D721Med (cell line): Measurements from ENCODE around the gene CCDC78.
"Not testable (repeated sequence)": the region's sequence is repeated elsewhere in the genome, so short reads cannot be mapped to it uniquely, and the experiment has no call there.

Source experiments
- DNase-seq: peaks from one replicate; pipeline ENCODE4 v3.0.0; 2011; ENCODE audit warnings: low spot score; ENCODE audit not compliant: insufficient read length
- FAIRE-seq: peaks from 2 replicates; lab custom pipeline; 2011; peaks lifted over from hg19 to GRCh38; lab: Jason Lieb, UNC
- TF ChIP-seq, protein P1 (sequence below): IDR thresholded peaks from 2 replicates; pipeline ENCODE4 v1.5.1; 2012; ENCODE audit warnings: mild to moderate bottlenecking, control low read depth; ENCODE audit not compliant: insufficient read depth; ENCODE audit errors: missing control alignments

Gene CCDC78

DNA sequence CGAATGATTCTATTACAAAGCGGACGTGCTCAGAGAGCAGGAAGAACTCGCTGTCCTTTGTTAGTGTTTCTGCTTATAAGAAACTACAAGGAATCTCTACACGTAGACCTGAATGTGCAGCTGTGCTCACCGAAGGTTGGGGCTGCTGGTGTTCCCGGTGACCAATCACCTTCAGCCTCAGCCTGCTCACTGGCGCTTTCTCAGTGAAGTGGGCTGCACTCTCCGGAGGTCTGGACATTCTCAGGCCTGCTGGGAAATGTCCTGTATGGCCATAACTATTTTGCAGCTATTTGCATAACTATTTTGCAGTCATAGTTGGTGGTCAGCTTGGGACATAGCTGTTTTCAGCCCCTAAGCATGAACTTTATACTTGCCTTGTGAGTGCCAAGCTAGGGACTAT is 24.2 kb upstream of the CCDC78 start:
- DNase-seq = no peak
- FAIRE-seq = no peak
- TF ChIP-seq, protein P1, sequence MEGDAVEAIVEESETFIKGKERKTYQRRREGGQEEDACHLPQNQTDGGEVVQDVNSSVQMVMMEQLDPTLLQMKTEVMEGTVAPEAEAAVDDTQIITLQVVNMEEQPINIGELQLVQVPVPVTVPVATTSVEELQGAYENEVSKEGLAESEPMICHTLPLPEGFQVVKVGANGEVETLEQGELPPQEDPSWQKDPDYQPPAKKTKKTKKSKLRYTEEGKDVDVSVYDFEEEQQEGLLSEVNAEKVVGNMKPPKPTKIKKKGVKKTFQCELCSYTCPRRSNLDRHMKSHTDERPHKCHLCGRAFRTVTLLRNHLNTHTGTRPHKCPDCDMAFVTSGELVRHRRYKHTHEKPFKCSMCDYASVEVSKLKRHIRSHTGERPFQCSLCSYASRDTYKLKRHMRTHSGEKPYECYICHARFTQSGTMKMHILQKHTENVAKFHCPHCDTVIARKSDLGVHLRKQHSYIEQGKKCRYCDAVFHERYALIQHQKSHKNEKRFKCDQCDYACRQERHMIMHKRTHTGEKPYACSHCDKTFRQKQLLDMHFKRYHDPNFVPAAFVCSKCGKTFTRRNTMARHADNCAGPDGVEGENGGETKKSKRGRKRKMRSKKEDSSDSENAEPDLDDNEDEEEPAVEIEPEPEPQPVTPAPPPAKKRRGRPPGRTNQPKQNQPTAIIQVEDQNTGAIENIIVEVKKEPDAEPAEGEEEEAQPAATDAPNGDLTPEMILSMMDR = no peak

DNA sequence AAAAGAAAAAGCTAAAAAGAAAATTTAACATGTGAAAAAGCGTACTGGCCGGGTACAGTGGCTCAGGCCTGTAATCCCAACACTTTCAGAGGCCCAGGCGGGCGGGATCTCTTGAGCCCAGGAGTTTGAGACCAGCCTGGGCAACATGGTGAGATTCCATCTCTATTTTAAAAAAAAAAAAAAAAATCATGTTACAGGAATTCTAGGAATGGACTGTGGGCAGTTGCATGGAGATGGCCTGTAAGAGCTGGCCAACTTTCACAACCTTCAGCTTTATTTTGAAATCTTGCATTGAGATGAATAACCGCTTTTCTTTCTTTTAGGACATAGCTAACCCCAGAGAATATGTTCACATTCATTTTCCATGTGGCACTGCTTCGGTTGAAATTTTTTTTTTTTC is 22.8 kb upstream of the CCDC78 start:
- FAIRE-seq (no peak), DNase-seq (no peak)
- TF ChIP-seq, protein P1 = no peak

DNA sequence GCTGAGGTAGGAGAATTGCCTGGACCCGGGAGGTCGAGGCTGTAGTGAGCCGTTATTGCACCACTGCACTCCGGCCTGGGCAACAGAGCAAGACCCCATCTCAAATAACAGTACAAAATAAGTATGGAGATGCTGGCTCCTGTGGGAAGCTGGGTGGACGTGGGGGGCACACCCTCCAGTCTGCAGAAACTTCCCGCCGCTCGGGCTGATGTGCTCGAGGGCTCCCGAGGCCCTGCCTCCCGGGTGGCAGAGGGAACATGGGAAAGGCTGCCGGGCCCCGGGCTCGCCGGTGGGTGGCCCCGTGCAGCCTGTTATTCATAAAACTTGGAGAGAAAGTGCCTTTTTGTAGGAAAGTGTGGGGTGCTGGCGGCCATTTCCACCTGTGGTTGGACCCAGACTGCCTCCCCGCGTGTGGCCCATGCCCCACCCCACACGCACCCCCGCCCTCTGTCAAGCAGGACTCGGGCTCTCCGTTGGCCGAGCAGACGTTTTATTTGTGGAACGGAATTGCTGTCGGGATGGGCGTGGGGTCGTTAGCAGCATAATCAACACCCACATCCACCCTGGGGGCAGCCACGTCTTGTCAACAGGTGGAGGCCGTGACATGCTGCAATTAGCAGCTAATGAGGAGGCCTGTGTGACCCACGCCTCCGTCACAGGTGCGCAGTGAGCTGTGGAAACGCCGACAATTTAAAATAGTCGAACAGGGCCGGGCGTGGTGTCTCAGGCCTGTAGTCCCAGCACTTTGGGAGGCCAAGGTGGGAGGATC is 21.9 kb upstream of the CCDC78 start:
- FAIRE-seq = no peak
- no peak for DNase-seq
- TF ChIP-seq, protein P1 = no peak

DNA sequence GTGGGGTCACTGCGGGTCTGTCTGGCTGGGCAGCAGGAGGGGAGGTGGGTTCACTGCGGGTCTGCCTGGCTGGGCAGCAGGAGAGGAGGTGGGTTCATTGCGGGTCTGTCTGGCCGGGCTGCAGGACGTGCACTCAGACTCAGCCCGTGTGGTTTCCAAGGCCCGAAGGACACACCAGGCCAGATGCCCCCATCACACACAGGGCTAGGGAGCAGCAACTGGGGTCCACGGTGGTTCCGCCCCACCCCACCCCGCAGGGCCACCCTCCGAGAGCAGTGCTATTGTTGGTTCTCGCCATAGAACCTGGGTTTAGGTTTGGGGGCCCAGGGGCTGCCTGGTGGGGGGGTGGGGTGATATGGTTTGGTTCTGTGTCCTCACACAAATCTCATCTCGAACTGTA is 20.4 kb upstream of the CCDC78 start:
- FAIRE-seq (no peak), DNase-seq (no peak)
- TF ChIP-seq, protein P1 = no peak

DNA sequence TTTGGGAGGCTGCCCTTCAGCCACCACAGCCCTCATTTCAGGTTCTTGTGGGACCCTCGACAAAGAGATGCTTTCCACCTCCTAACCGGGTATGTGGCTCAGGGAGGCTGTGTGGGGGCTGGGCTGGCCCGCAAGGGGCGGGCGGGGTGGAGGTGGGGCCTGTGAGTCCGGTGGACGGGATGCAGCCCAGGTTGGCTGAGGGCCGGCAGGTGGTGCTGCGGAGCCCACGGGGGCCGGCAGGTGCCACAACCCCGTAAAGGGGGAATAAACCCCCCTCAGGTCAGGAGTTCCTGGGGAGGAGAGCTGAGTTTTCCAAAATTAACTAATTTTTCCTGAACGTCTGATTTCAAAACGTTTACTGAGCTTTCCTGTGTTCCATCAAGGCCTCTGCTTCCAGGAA is 19.5 kb upstream of the CCDC78 start:
- TF ChIP-seq, protein P1 = no peak
- DNase-seq (no peak), FAIRE-seq (no peak)

DNA sequence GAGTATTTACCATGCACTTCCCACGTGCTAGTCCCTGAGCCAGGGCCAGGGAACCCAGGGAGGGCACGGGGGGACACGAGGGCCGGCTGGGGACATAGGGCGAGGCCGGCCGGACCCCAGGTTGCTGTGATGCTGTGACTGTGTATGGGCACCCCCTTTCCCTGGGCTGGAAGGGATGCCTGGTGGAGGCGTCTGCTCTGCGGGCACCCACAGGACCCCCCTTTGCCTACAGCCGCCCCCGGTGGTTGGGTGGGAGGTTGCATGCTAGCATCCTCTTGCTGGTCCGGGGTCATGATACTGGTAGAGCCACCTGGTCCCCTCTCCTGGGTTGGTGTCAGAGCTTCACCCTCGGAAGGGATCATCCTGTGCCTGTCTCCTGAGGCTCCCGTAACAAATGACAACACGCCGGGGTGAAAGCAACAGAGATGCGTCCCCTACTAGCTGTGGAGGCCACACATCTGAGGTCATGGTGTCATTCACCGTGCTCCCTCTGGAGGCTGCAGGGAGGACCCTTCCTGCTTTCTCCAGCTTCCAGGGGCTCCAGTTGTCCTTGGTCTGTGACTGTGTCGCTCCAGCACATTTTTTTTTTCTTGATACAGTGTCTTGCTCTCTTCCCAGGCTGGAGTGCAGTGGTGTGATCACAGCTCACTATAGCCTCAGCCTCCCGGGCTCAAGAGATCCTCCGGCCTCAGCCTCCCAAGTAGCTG is 17.7 kb upstream of the CCDC78 start:
- TF ChIP-seq, protein P1 = no peak
- FAIRE-seq = no peak
- DNase-seq = no peak

DNA sequence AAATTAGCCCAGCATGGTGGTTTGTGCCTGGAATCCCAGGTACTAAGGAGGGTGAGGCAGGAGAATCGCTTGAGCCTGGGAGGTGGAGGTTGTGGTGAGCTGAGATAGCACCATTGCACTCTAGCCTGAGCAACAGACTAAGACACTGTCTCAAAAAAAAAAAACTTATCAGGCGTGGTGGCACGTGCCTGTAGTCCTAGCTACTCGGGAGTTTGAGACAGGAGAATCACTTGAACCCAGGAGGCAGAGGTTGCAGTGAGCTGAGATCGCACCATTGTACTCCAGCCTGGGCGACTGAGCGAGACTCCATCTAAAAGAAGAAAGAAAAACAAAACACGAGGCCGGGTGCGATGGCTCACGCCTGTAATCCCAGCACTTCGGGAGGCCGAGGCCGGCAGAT is 16.7 kb upstream of the CCDC78 start:
- not testable (repeated sequence) for FAIRE-seq, DNase-seq
